Amniotic stem cell (primary cell): Measurements from ENCODE around the gene STX16.

Experiments
- DNase-seq: peaks from one replicate; lab custom pipeline; 2025; lab: John Stamatoyannopoulos, UW

STX16 gene

DNA sequence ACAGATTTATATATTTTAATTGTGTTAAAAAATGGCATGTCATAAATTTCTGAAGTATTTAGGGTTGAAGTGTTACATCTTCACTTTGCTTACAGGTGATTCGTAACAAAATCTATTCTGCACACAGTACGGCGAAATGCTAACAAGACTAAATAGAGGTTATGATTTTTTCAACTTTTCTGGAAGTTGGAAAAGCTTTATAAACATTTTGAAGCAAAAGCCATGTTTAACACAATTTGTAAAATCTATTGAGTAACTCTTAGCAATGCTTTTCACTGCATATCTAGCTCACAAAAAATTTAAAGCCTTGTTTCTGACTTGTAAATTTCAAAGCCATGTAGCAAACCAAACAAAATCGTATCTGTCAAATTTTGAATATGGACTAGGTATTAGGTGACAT is 3.3 kb downstream of the STX16 start:
- DNase-seq, result no peak

DNA sequence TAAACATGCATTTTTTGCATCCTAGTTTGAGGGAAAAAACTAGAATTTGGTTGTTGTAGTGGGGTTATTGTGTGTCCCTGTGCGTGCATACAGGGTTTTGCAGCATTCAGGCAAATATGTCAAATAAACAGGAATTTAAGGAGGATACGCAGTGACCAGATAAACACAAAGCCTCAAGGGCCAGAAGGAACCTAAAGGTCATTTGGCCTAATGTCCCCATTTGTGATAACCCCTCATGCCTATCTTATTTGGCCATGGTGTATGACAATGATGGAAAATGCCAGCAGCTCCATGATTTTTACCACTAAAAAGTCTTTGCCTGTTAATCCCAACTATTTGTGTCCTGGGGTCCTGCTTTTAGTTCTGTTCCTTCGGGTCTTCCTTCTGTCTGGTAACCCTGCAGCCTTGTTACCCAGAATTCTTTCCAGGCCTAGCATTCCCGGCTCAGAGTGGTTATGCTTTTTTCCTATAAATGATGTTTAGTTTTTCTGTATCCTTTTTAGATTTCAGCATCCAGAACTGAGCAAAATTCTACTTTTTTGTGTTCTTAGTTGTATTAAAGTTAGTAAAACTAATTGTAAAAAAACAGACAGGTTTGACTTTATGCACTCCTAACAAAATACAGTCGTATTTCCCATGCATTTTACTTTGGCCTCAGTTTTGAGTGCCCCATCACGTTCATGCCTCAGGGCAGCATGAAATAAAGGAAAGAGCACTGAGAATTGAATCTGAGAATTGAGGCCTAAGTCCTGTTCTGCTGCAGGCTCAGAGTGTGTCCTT is 4.4 kb downstream of the STX16 start:
- DNase-seq, result no peak

DNA sequence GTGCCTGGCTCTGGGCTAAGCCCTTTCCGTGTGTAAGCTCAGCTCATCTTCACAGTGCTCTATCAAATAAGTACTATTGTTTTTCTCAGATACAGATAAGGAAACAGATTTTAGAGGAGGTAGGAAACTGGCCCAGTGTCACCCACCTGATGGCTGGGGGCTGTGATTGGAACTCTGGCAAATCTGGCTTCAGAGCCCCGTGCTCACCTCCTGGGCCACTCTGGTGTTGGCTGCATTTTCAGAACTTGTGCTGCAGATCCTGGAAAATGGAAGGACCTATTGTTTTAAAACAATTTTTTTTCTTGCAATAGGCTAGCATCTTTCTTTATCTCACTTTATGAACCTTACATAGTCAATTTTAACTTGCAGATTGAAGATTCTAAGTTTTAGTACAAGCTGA is 5.7 kb downstream of the STX16 start:
- DNase-seq, result no peak

DNA sequence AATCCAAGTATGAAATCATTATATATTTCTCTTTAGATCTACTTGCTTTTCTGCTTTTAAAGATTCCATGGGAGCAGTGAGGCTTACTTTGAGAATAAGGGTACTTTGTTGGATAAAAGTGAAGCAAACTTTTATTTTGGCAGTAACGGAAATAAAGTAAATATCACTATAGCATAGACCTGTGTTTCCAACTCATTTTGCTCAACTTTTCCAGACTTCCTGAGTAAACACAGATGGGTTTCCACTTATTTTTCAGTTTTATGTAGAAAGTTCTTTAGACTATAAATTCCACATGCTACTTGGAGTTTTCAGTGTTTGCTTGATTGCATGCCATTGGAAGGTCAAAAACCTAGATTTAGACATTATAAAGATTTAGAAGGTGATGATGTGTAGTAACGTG is 6.2 kb downstream of the STX16 start:
- DNase-seq, result no peak

DNA sequence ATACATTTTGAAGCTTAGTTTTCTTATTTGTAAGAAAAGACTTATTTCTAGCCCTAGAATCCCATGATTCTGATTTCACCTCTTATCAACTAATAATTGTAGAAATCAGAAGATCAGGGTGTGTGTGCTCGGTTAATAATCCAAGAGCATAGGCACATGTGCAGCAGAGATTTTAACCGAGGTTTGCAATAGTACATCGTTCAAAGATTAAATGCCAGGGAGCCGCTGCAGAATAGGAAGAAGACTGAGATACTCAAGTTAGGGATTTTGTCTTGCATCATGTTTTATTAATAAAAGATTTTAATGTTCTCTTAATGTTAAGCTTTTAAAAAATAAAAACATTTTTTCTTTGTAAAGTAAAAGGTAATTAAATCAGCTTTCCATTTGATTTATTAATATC is 6.9 kb downstream of the STX16 start:
- DNase-seq, result no peak

DNA sequence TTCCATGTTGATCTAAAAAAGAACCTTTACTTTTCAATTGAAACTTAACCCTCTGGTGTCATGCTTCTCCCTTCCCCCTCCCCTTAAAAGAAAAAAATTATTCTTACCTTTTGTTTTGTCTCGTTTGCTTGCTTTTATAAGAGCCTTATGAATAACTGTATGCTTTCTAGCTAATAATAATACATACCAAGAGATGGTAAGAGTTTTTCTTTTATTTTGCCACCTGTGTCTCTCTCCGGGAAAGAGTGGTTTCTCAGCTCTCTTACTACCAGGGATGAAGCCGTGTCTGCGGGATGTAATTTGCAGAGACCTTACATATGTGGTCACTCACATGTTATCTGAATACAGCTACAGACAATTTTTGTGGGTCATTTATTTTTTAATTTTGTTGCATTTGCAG is 7.7 kb downstream of the STX16 start:
- no peak for DNase-seq

DNA sequence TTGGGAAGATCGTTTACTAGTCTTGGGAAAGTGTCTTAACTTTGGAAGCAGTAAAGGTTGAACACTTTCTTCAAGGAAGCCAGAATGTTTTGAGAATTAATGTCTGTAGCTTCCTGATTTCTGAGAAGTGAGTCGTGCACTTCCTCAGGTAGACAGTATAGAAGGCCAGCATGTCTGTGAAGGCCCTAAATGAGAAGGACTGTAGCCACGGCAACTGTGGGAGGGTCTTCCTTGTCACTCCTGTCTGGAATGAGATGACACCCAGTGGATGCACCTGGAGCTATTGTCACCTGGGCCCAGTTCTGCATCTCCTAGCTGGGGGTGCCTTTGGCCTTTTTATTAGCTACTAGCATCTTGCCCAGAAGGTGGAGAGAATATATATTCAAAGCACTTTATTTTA is 8.8 kb downstream of the STX16 start:
- DNase-seq, result no peak

DNA sequence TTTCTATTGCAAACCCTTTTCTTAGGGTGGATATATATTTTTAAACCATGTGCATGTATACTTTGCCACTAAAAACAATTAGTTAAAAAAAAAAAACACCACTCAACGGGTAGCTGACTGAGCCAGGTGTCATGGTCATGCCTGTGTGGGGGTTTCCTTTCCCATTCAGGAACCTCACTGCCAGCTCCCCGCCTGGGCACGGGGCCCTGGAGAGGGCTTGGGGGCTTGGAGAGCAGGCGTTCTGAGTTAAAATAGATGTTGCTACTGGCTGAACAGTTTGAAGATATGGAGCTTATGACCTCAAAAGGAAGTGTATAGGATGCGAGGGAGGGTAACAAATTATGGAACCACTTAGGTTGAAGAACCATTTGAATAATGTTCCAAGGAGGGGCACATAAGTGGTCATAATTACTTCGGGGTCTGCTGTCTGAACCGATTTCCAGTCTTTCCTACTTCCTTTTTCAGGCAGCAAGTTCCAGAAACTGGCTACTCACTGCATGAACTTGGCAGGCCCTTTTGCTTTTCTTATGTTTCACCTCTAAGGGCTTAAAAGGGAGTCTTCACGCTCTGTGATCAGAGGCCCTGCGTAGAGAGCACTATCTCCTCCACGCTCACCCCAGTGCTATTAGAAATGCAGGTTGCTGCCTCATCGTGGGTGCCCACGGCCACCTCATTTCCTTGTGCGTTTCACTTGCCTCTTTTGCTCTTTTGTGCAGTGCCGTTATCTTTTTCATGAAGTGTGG is 9.9 kb downstream of the STX16 start:
- no peak for DNase-seq

DNA sequence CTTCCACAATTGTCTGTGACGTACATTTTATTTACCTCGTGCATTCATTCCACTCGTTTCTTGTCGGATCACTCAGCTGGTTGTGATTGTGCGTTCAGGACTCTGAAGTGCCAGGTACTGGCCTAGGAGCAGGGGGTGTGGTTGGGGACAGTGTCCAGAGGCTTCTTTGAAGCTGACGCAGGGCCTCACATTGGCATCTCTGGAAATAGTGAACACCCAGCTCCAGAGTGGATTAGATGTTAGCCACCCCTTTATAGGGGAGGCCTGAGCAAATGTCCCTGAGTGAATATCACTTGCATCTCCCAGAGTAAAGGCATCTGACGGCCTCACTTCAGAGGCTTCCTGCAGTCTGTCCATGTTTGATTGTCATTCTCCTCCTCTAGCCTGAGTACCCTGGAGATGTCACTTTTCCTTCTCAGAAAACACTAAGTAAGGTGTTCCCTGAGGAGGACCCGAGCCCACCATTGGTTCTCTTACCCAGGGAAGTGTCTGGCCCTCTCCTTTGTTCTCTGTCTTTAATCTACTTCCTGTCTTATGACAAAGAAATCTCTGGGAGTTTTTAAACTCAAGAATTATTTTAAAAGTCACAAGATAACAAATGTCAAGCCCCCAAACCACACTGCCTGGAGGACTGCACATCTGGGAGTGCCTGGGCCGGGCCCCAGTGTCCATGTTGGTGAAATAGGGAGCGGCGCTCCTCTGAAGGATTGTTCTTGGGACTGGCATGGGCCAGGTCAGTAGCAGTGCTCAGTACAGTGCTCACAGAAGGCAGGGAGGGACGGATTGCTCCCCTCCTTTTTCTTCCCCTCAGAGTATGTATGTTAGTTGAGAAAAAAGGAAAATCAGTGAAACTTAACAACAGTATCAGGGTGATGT is 10.8 kb downstream of the STX16 start:
- no peak for DNase-seq

DNA sequence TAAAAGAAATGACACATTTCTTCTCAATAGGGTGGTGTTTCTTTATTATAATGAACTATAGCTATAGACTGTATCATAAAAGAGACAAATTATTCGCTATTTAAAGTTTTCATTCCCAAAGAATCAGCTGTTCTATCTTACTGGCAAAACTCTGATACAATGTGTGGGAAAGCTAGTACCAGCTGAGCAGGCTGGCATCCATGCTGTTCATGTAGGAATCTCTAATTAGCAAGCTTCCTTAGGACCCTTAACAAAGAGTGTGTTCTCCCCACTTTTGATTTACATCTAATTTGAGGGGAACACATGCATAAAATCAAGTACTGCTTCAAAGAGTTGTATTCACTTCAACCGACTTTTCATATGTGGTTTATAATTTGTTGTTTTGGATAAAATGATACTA is 13.2 kb downstream of the STX16 start:
- DNase-seq, result no peak

DNA sequence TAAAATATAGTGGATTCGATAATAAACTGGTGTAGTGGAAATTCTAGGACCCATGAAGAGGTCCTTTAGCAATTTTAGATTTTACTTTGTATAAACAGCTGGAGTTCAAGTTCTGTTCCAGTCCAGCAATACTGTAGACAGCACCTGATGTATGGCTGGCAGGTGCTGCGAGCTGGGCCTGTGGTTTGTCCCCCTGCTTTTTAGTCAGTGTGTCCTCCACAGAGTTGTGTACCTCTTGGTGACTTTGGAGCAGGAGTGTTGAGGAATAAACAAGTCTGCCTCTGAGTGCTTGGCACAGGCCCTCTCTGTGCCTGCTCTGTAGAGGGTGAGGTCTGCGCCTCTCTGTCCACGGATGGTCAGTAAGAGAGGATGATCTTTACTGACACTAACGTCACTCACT is 13.8 kb downstream of the STX16 start:
- DNase-seq, result no peak

DNA sequence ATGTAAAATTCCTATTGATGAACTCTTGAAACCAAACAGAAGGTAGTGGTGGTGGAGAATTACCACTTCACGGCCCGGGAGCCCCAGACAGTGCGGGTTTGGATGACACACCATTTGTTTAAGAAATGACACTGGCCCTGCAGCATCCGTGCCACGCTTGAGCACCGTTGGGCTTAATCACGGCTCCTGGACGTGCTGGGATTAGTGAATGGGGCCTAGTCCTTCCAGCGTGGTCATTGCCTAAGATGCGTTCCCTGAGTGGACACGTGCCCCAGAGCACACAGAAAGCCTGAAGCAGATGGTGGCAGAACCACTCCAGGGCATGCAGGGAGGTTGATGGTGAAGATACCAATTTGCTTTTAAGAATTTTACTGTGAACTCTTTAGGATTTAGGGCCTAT is 14.5 kb downstream of the STX16 start:
- no peak for DNase-seq

DNA sequence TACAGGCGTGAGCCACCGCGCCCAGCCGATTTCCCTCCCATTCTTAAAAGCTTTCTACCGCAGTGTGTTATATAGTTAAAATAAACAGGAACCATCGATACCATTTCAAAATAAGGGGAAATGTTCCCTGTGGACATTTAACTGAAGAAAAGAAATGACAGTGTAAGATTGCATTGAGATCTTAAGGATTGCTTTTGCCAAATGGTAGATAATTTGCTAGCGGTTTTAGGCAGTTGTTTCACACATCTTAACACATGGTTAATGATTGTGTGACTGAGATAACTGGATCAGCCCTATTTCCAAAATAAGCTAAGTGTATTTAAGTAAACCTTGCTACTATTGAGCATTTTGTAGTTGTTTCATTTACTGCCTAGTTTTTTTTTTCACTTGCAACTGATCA is 15.6 kb downstream of the STX16 start:
- DNase-seq, result no peak

DNA sequence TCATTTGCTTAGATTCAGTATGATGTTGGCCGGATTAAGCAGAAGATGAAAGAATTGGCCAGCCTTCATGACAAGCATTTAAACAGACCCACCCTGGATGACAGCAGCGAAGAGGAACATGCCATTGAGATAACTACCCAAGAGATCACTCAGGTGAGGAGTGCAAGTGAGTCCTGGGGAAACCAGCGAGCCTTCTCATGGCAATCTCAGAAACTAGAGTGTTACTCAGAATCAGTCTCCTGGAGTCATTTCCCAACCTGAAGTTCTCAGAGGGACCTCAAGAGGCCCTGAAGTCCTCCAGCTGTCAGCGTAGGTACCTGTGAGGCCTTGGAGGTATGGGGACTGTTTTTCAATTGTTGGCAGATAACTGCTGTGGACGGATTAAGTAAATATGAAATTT is 16.9 kb downstream of the STX16 start:
- no peak for DNase-seq

DNA sequence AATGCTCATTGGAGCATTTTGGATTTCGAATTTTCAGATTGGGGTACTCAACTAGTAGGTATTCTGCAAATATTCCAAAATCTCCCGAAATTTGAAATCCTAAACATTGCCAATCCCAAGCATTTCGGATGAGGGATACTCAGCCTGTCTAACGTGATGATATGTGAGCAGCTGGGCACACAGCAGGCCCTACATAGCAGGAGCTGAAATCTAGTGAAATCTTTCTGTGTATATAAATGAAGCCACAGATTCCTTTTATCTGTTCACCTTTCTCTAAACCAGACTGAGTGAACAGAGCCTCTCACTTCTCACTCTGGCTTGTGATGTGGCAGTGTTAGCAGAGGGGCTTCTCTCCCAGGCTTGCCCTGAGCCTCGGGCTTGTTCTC is 17.8 kb downstream of the STX16 start:
- no peak for DNase-seq

DNA sequence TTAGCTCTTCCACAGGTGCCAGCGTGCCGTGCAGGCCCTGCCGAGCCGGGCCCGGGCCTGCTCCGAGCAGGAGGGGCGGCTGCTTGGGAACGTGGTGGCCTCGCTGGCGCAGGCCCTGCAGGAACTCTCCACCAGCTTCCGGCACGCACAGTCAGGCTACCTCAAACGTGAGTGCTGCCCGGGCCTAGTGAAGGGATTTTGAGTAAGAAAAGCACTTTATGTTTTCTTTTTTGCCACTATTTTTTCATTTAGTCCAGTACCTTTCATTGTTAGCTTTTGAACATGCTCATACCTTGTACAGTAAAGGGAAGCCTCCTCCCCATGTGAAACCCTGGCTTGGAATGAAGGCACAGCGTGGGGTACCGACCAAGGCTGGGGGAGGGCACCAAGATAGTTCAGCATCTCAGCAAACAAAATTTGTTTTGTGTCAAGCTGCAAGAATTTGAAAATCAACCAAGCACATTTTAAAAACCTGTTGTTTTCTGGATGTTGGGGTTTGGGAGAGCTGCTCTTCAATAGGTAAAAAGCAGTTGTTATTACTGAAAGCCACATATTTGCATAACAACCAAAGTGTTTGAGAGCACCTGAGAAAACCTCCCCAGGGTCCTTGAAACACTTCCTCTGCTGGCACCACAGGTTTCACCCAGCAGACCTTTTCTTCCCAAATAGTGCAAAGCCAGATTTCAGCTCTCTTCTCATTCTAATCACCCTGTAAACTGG is 18.4 kb downstream of the STX16 start:
- DNase-seq, result no peak

DNA sequence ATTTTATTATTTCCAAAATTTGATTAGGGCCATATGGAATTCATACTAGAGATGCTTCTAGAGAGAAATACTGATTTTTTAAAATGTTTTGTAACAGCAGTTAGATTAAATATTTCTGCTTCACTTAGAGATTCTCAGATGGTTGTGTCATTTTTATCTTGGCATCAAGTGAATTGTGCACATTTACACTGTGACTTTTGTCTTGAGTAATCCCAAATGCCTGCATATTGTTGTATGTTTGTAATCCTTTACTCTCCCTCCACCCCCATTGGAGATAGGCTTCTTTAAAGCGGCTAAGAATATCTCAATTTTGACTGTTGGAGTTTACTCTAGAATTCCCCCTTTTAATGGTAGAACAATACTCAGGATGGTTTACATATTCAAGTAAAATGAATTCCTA is 19.0 kb downstream of the STX16 start:
- no peak for DNase-seq

DNA sequence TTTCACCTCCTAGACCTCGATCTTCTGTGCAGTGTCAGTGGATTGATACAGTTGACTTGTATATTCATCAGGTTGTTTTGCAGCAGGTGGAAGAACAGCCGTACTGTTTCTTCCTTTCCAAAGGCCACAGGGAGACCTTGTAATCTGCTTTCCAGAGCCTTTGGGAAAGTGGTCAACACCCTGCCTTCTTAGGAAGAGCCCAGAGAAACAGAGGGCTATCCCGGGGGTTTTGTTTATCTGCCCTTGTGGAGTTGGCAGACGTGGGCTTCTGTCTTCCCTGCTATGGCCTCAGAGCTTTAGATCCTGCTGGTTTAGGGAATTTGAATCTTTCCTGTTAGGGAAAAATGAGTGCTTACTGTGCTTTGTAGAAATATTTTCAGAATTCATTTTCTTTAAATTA is 19.6 kb downstream of the STX16 start:
- no peak for DNase-seq

DNA sequence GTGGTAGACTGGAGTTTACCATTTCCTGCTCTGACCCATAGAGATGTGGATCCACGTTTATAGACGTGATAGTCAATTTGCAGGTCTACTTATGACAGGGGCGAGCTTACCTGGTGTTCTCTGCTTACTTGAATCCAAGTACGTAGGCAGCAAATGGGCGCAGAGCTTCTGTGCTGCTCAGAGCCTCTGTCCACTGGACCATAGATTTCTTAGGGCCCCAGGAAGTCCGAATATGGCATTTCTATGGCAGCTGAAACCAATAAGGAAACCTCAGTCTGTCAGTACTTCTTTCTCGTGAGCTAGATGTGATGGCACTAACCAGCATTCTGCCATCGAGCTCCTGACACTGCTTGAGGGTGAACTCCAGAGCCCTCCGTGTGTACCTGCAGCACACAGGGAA is 22.0 kb downstream of the STX16 start:
- DNase-seq, result no peak

DNA sequence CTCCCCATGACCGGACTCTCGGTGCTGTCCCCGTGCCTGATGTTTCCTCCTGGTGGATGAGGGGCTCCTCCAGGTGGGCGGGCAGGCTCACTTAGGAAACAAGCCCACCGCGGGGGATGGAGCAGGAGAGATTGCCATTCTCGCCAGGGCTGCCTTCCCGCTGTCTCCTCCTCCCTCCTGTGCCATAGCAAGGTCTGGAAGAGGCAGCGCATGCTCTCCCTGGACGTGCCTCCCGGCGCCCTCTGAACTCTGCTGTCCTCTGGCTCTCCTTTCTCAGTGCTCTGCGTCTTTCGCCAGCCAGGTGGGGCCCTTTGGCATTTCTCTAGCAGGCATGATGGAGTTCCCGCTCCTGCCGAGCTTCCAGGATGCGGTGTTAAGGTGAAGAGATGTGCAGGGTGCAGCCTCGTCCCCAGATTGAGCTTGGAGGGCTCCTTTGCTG is 24.1 kb downstream of the STX16 start:
- DNase-seq, result no peak

DNA sequence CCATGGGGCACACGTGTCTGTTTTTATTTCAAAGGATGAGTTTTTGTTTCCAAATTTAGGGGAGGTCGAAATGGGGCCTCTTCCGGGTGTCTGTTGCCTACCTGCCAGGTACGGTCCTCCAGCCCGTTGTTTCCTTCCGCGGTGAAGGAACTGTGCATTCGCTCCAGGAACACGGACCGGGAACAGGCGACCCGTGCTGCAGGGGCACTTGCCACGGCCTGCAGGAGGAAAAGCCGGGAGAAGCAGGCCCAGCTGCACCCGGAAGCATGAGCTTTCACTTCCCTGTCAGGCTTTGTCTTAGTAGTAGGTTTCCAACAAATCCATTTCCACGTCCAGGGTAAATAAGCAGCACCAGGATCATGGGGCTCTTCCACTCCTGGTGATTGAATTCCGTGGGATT is 24.6 kb downstream of the STX16 start:
- DNase-seq, result no peak

DNA sequence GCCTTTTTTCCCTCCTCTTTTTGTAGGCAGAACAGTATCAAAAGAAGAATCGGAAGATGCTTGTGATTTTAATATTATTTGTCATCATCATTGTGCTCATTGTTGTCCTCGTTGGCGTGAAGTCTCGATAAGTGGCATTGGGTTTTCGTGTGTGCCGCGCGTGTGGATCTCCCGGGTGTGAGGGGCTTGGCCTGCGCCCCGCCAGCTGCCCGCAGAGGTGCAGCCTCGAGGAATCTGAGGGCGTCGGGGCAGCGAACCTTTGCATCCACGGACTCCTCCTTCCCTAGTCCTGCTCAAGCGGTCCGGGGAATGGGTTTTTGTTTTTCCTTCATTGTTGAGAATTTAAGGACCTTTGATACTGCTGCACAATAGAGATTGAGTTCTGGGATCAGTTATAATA is 25.1 kb downstream of the STX16 start:
- DNase-seq, result no peak
